Right forelimb (tissue), 1 donor: ENCODE results near the gene DUSP16.
"Not testable (repeated sequence)": the region's sequence is repeated elsewhere in the genome, so short reads cannot be mapped to it uniquely, and the experiment has no call there.

ENCODE experiments used
- DNase-seq: peaks from one replicate; pipeline ENCODE4 v3.0.0-alpha.2; 2018

The DUSP16 gene

DNA sequence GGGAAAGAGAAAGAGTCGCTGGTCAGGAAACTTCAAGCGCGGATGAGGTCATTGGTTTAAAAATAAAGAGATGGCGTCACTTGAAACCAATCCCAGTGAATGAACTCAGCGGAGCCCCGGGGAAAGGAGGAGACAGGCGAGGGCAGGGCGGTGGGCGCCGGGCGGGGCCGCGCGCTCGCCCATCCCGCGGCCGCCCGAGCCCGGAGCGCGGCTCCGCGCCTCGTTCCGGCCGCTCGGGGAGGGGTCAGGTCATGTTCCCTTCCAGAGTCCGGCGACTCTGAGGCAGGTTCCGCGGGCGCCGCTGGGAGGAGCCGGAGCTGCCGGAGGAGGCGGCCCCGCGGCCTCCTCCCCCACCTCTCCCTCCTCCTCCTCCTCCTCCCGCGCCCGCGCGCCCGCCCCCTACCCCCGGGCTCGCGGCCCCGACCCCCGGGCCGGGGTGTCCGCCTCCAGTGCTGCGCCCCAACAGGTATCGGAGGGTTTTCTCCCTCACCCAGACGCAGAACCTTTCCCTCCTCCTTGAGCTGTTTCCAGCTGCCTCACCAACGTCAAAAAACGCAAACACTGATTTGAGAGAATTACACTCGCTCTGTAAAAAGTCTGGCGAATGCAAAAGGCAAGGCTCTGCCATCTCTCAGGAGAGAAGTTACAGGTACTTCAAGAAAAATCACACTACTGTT is at the start of gene DUSP16:
TSS of gene DUSP16 (minus strand) at position 279 of the 677 bp plus-strand sequence. CDS start 41,765 bp downstream, outside the sequence.
- peak; percentile 91 for DNase-seq

DNA sequence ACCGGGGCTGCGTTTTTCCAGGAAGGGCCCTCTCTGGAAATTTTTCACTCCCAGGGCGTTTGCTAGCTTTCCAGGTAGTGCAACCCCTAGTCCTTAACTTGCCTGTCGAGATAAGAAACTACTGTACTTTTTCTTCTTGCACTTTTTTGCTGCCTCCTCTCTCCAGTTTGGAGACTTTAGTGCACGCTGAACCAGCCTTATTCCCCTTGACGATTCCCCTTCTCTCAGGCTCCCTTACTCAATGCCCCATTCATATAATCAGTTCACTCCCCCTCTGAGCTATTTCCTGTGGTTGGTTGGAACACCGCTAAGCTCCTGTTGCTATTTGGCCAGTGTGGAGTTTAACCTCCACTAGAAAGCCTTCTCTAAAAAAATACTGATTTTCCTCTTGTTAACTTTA is 49.7 kb upstream of the DUSP16 start:
- DNase-seq: no peak

GRCh38 chr12:12611512-12612306 is 49.0 kb upstream of the DUSP16 start, which contains the start of gene CREBL2:
Gene CREBL2, plus strand, starts transcription at chr12:12611876. Its CDS starts 297 bp downstream, at chr12:12612173.
- peak; percentile 96 for DNase-seq

DNA sequence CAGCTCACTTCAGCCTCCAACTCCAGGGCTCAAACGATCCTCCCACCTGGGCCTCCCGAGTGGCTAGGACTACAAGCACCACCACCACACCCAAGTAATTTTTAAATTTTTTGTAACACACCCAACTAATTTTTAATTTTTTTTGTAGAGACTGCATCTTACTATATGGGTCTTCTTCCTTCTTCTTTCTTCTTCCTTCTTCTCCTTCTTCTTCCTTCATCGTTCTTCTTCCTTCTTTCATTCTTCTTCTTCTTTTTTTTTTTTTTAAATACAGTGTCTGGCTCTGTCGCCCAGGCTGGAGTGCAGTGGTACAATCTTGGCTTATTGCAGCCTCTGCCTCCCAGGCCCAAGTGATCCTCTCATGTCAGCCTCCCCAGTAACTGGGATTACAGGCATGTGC is 48.0 kb upstream of the DUSP16 start:
- no peak for DNase-seq

DNA sequence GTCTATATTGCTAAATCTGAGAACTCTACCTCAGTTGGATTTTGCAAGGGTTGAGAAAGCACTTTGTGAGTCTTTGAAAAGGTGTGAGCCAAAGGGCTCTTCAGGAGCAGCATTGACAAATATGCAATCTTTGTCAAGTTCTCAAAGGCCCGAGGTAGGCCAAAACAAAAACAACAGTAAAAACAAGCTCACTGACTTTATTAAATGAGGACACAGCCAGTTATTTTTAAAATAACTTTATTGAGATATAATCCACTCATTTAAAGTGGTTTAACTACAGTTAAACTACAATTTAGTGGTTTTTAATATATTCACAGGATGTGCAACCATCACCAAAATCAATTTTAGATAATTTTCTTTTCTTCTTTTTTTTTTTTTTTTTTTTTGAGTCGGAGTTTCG is 47.0 kb upstream of the DUSP16 start:
- DNase-seq: no peak

DNA sequence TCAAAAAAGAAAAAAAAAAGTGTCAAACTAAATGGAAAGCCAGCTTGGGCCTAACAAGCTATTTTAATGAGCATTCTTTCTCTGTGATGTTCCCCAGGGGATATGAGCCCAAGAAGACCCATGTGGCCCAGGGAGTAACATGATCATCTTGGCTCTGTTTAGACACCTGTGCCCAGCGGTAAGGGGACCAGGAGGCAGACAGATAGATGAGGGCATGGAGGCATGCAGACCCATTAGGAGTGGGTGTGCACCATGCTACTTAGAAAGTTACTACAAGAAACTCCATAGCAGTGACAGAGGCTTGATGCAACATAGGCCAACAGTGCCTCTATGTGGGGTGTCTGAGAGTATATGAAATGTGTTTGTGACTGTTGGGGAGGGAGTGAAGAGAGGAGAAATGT is 45.9 kb upstream of the DUSP16 start:
- DNase-seq: no peak

GRCh38 chr12:12606781-12607589 is 44.3 kb upstream of the DUSP16 start:
- DNase-seq: no peak

DNA sequence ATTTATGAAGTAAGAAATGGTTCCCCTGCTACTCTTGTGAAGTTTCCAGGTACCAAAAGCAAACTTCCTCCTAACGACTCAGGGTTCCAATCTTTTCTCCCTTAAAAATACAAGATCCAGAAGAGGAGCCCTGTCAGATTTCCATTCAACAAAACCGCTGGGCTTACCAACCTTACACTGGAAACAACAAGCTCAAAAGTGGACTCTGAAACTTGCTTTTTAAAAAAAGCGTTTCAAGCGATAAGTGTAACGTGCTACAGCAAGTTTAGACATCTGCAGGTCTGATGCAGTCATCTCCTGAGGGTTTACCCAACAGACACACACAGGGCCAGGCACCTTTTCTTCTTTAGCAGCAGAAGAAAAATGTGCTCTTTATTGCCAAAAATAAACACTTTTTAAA is 42.1 kb upstream of the DUSP16 start:
- no peak for DNase-seq

DNA sequence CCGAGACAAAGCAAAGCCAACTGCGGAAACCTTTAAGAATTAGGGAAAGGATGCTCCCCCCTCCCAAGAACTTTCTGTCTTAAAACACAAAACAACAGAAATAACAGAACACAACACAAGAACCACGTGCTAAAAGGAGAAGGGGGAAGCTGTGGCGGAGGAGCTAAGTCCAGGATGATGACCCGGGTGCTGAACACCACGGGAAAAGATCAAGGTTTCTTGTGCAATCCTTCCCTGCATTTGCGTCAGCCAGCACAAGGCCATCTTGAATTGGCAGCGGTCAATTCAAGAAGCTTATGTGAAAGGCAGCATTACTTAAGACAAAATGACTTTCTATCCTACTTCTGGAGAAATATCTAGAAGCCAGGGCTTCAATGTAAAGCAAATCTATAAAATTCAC is 38.0 kb upstream of the DUSP16 start:
- no peak for DNase-seq

DNA sequence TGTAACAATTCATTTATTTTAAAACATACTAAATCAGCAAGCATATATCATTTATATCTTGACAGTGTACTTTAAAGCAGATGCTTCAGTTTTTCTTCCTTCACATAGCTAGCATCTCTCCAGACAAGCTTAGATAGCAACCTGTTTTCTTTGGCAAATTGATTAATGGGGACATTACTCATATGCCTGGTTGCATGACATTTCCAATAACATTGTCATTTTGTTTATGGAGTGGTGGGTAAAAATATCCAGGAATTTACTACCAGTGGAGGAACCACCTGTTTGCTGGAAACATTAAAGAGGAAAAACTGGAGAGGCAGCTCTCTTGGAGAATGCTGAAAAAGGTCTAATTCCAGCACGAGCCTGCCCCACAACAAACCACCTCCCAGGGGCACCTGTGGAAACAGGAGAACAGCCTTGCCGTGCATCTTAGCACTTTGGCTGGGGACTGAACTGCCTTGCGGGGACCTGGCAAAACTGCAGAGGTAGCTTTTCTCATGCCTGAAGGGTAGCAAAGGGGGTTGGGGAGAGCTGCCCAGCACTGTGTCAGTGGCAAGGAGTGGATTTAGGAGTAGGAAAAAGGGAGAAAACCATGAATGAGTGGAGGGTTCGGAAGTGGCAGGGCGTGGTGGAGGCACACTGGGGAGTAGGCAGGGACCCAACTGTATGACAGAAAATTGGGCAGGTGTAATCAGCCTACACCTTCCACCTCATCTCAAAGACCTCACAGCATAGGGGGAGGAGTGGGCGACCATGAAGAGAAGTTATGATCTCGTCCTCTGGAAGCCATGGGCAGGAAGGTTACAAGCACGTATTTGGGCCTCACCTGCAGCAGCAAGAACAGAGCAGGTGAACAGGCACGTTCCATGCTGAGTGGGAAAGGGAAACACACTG is 37.3 kb upstream of the DUSP16 start:
- no peak for DNase-seq

GRCh38 chr12:12598864-12599263 is 36.2 kb upstream of the DUSP16 start:
- DNase-seq: no peak

DNA sequence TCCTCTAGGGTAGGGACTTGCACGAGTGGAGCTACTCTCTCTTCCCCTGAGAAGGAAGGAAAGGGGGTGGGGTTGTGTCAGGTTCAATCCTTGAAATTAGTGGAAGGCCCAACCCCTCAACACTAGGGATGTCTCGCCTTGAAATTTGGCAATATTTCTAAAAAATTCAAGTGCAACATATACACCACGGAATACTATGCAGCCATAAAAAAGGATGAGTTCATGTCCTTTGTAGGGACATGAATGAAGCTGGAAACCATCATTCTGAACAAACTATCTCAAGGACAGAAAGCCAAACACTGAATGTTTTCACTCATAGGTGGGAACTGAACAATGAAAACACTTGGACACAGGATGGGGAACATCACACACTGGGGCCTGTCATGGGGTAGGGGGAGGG is 33.9 kb upstream of the DUSP16 start:
- not testable (repeated sequence) for DNase-seq

DNA sequence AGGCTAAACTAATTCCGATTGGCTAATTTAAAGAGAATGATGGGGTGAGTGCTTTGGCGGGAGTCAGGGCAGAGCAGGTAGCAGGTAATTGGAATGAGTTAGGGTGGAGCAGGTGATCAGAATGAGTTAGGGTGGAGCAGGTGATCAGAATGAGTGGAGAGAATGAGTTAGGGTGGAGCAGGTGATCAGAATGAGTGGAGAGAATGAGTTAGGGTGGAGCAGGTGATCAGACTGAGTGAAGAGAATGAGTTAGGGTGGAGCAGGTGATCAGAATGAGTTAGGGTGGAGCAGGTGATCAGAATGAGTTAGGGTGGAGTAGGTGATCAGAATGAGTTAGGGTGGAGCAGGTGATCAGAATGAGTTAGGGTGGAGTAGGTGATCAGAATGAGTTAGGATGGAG is 33.3 kb upstream of the DUSP16 start:
- DNase-seq: not testable (repeated sequence)

- no peak for DNase-seq
Measured at GRCh38 chr12:12592930-12593329, 30.3 kb upstream of the DUSP16 start.

- no peak for DNase-seq
Measured at GRCh38 chr12:12590961-12591360, 28.3 kb upstream of the DUSP16 start.

- not testable (repeated sequence) for DNase-seq
Measured at GRCh38 chr12:12588436-12588835, 25.8 kb upstream of the DUSP16 start.

GRCh38 chr12:12587878-12588277 is 25.2 kb upstream of the DUSP16 start:
- DNase-seq: no peak

GRCh38 chr12:12586879-12587675 is 24.4 kb upstream of the DUSP16 start:
- no peak for DNase-seq

GRCh38 chr12:12585115-12585863 is 22.6 kb upstream of the DUSP16 start:
- no peak for DNase-seq

DNA sequence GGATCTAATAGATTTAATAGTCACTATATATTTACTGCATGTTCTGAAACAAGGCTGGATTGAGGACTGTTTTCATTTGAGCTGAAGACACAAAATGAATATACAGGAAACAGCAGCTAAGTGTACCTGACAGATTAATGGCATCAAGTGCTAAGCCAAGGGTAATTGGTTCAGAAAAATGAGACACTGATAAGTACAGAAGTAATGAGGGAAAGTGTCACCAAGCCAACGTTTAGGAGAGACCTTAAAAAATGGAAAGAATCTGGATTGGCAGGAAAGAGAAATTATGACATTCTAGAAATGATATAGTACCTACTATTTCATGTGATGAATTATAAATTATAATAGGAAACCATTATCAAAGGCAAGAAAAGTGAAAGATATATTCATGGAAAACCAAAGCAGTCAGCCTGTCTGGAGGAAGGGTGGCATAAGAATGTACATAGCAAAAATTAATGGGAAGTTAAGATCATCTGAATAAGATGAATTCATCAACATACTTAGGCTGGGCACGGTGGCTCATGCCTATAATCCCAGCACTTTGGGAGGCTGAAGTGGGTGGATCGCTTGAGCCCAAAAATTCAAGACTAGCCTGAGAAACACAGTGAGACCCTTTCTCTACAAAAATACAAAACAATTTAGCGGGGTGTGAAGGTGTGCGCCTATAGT is 21.0 kb upstream of the DUSP16 start:
- no peak for DNase-seq
